NCI-H187 treated with DMSO at 0.1 percent for 48 hours (cell line): ENCODE results near the gene DNAH6.
"Not testable (repeated sequence)": the region's sequence is repeated elsewhere in the genome, so short reads cannot be mapped to it uniquely, and the experiment has no call there.

Source experiments
- DNase-seq: peaks from one replicate; lab custom pipeline; 2025; lab: John Stamatoyannopoulos, UW

DNAH6 gene

DNA sequence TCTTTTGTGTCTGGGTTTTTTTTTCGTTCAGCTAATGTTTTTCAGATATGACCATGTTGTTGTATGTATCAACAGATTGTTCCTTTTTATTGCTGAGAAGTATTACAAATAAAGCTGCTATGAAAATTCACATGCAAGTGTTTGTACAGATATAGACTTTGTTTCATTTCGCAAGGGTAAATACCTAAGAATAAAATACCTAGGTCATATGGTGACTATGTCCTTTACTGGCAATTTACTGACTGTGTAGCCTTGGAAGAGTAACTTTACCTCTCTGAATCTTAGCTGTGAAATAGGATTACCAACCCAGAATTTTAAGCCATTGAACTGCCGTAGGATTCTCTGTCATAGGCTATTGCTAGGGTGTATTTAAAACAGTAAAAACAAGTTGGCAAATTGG, 19.0 kb upstream of the DNAH6 start:
- no peak for DNase-seq

DNA sequence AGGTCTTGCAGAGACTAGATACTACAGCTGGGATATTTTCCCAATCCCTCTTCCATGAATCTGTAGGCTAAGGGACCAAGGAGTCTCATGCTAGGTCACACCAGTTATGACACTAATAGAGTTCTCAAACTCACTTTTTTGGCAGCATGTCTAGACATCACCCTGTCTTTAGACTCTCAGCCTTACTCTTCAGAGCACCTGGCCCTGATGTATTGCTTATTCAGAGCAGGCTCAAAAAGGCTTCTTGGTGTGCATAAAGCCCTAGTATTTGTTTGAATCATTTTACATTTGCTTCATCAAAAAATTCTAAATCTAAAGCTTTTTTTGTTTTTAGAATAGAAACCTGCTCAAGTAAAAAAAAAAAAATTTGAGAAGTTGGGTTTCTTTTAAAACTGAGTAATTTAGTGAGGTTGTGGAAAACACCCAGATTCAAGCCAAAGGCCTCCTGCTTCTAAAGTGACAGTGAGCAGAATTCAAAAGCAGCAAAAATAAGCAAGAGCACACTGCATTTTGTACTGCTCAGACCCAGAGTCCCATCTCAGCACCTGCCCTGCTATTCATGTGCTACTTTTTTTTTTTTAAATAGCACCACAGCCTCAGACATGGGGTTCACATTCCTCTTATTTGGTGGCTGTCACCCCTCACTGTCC, 18.0 kb upstream of the DNAH6 start:
- no peak for DNase-seq

DNA sequence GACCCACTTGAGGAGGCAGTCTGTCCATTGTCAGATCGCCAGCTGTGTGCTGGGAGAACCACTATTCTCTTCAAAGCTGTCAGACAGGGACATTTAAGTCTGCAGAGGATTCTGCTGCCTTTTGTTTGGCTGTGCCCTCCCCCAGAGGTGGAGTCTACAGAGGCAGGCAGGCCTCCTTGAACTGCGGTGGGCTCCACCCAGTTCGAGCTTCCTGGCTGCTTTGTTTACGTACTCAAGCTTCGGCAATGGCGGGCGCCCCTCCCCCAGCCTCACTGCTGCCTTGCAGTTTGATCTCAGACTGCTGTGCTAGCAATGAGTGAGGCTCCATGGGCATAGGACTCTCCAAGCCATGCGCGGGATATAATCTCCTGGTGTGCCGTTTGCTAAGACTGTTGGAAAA, 5.3 kb upstream of the DNAH6 start:
- DNase-seq, result not testable (repeated sequence)

DNA sequence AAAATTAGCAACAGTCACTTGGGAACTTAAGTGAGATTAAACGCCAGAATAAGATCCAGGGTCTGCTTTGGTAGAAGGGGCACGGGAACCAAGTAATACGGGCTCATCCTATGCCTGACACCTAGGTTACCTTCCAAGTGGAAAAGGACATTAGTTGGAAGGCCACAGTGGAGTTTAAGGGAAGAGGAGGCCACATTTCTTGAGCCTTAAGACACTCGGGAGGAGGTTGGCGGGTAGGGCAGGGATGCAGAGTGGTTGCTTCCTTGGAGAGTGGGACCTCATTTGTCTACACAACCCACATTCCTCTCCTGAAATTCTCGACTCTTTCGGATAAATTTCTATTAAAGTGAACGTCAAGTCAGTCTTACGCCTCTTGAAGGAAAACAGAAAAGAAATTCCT, 510 bp upstream of the DNAH6 start:
- no peak for DNase-seq

DNA sequence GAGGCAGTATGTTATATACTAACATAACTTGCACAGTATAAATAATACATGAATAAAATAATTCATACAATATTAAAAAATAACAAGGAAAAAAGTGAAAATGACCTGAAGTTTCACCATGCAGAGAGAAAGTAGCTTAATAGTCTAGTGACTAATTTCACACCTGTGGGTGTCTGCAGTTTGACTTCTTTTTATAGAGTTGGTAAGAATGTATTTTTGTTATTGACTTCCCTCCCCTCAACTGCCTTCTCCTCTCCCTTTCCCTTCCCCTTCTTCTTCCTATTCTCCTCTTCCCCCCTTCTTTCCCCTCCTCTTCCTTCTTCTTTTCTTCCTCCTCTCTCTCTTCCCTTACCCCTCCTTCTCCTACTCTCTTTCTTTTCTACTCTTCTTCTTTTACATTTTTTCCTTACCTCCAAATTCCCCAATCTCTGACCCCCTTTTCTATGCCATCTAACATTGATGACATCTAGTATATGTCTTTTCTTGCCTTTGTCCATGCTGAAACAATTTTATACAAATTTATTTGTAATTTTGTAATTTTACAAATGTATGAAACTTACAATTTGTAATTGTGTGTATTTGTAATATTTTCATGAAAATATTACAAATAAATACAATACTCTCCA, 3.1 kb downstream of the DNAH6 start:
- no peak for DNase-seq

DNA sequence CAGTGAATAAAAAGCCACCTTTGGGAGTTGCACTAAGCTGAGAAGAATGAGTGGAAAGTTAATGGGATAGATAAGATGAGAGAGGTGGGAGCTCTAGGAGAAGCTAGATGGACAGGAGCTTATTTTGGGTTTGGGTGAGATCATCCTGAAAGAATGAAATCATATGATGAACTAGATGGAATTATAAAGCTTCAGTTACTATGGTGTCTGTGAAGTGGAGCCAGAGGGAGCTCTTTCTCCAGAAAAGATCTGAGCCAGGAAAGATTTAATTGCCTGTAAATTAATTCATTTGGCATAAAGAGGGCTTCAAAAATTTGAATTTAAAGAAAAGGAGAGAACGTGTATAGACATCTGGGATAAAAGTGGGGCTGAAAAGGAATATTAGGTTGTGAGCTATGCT, 10.3 kb downstream of the DNAH6 start:
- no peak for DNase-seq

DNA sequence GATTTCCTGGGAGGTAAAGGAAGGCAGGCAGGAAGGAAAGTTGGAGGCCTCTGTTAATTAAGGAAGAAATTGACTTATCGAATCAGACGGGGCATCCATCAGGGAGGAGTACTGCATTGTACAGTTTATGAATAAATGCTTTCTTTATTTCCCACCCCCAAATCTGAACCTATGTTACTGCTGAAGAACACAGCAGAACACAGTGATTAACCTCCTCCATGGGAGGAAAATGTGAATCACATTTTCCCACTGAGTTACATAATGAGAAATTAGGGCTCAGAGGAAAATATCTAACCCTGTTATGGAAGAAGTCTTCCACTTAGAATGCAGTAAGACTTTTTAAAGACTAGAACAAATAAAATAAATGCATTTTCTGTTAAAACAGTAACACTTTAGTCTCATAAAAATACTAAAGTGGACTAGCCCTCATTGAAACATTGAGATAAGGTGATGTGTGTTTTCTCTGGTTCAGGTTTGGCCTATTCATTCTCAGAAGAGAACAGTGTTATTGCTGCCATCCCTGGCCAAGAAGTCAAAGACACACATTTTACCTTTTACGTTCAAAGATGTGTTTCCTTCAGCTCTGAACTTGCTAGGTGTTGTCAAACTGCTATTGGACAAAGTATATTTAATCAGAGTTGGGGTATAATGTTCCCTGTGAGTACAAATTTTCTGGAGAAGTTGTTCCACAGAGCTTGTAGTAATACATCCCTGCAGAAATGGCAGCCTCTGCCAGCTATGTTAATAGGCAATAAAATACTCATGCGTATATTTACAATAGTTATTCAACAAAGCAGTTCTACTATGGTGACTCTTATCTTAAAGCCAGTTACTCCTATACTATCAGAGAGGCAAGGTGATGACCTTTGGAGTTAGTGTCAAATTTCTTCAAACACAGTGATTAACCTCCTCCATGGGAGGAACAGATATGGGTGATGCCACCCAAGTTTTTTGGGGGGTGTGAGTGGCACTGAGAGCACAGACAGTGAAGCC, 11.1 kb downstream of the DNAH6 start:
- no peak for DNase-seq

DNA sequence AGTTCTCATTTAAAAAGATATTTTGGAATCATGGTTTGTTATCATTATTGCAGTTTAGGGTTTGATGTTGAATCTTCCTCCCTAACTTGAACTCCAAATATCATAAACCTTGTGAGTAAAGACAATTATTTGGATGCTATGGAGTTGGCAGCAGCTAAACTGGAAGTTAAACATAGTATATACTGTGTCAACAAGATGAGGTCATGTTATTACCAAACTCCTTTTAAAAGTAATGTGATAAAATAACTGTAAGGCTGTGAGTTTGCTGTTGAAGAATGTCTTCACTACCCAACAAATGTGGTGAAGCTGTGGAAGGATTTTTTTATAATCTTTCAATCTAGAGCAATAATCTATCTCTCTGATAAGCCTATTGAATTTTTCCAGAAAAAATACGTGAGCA, 16.0 kb downstream of the DNAH6 start:
- DNase-seq, result no peak

DNA sequence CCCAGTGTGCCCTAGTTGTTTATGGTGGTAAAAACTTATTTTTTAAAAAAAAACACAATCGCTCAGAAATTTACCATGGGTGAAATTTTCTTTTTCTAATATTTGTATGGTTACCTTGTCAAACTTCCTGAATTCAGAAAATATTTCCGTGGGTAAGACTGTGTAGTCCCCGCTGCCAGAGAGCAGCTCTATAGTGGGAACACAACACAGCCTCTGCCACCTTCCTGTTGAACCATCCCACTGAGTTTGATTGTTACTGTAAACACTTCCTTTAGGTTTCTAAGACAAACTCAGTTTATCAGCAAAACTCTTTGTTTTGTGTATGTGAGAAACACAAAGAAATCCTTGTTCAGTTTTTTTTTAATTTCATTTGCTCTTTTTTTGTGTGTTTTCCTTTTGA, 17.9 kb downstream of the DNAH6 start:
- no peak for DNase-seq

DNA sequence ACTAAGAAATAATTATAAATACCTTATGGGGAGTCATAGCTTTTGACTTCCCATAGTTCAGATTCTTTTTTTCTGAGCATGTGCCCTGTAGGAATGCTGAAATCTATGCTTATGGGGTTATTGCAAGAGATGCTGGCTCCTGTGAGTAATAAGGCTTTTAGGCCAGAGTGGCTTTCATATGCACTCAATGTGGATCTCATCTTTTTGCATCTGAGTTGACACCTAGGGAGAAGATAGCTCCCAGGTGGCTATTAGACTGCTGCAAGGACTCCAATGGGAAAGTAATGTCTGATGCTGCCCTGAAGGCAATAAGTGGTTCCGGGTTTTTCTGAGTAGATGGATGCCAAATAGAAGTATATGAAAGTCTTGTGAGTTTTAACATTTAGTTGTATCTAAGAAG, 21.0 kb downstream of the DNAH6 start:
- DNase-seq, result no peak

DNA sequence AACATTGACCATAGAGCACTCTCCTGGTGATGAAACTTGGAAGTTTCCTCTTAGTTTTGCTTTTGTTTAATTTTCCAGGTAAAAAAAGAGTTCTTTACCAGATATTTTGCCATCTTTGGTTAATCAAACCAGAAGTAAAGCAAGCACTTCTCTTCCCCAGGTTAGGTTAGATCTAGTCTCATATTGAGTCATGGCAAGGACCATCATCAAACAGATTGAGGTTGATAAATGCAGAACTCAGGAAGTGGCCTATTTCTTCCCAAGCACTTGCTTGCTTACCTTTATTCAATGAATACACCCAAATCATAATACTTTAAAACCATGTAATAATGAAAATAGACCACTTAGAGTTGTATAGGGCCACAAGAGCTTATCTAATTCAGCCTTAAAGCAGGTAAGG, 23.4 kb downstream of the DNAH6 start:
- no peak for DNase-seq

DNA sequence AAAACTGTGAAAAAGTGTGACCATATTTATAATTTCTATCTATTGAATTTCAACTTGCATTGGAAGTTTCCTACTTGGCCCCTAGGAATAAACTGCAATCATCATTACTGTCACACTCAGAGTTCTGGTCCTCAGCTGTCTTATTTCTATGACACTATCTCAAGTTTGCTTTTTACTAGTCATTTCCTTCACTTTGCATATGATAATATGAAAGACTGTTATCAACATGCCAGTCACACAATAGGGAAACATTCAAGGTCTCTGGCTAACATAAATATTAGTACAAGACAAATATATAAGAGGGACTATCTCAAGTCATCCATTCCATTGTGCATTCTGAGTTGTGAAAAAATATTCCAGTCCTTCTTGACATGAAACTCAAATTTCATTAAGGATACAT, 28.7 kb downstream of the DNAH6 start:
- DNase-seq, result no peak

DNA sequence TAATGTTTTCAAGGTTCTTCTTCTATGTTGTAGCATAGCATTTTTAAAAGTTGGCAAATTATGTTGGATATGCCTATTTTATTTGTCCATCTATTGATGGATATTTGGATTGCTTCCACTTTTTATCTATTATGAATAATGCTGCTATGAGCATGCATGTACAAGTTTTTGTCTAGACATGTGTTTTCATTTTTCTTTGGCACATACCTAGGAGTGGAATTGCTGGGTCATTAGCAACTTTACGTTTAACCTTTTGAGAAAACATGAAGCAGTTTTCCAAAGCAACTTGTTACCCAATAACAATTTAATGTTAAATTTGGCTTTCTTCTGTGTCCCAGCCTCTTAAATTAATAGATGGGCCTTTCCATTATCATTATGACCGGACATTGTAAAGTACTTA, 30.3 kb downstream of the DNAH6 start:
- DNase-seq, result no peak

DNA sequence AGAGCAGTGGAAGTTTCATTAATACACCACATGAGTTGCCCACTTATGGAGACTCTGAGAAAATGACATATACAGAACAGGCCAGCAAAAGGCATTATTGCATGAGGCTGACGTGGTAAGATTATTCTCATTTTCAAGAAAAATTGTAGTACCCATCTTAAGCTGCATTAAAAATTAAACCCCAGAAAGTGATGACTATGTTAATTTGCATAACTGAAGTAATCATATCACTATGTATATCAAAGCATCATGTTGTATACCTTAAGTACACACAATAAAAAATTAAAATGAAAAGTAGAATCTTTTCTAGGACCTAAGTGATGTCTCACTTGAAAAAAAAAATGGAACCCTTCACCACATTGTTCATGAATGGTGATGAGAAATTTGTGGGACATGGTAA, 32.0 kb downstream of the DNAH6 start:
- DNase-seq, result no peak

DNA sequence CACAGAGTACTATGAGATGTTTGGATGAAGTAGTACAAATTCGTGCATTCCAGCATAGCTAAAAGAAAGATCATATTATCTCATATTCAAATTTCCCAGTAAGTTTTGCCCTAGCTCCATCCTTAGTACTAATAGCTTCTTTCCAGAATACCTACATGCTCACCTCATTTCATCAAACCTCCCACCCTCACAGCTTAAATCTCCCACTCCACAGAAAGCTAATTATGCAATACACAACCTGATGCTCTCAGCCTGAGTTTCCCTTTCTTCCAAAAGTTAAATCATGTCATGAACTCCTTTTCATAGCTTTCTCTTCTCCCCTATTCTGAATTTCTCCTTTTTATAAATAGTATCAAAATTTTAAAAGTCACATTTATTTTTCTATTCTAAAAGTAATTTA, 34.6 kb downstream of the DNAH6 start:
- DNase-seq, result no peak

DNA sequence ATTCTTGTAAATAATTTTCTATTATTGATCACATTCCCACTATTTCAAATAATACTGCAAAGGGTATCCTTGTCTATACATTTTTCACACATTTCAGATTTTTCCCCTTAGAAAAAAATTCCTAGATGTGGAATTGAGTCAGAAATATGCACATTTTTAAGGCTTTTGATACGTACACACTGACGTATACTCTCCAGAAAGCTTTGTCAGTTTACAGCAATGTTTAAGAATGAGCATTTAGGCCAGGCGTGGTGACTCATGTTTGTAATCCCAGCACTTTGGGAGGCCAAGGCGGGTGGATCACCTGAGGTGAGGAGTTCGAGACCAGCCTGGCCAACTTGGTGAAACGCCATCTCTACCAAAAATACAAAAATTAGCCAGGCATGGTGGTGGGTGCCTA, 35.2 kb downstream of the DNAH6 start:
- DNase-seq, result not testable (repeated sequence)

DNA sequence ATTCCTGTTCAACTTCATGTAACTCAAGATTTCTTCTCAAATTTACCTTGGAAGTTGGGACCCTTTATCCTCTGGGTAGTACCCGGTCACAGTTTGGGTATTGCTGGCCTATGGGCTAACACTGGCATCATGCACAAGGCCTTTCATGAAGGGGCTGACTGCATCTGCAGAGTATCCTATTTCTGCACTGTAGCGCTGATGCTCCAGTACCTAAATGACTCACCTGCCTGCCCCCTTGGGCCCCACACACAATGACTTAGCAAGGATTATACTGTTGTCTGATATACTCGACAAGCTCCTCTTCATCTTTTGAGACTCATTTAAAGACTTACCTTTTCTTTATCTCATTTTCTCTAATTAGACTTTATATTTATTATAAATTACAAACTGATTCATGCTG, 39.9 kb downstream of the DNAH6 start:
- DNase-seq, result no peak

DNA sequence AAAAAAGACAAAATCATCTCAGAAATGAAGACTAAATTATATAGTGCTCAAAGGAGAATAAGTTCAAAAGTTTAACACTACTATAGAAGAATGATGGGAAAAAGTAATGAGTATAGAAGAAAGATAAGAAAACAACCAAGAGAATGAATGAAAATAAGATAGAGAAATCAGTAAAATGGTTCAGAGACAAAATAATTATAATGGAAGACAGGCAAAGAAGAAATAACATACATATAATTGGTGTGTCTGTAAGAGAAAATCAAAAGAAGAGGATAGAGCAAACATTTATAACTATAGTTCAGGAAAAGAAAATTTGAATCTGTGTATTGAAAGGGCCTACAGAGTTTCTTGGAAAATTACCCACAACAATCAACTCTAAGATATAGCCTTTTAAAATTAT, 43.5 kb downstream of the DNAH6 start:
- no peak for DNase-seq

DNA sequence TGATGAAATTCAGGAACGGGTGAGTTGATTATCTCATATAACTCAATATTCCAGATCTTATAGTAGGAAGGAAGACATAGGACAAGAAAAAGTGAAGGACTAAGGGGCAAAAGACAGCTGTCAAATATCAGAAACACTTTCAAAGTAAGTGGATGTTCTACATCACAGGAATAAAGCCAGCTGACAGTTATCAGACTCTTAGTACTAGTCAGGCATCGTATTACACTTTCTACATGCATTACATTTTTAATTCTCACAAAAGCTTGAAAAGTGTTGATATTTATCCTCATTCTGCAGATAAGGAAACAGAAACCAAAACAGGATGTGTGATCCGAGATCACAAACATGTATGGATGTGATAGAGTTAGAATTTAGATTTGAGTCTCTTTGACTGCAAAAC, 63.4 kb downstream of the DNAH6 start:
- DNase-seq, result no peak

DNA sequence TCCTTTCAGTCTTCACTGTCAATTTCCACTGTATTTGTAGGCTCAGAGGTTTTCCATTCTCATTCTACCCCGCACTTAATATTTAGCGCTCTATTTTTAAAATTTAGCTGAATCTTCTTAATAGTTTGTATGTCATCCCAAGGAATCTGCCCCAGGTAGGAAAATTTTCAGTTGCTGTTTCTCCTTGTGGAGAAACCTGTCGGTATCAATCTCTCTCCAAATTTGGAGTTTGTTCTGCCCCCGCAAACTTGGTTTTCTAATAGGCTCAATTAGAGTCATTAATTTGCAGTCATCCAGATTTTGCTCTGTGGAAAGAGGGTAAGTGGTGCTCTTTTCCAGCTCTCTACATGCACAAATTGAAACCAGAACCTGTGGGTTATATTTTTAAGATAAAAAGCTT, 87.6 kb downstream of the DNAH6 start:
- no peak for DNase-seq

DNA sequence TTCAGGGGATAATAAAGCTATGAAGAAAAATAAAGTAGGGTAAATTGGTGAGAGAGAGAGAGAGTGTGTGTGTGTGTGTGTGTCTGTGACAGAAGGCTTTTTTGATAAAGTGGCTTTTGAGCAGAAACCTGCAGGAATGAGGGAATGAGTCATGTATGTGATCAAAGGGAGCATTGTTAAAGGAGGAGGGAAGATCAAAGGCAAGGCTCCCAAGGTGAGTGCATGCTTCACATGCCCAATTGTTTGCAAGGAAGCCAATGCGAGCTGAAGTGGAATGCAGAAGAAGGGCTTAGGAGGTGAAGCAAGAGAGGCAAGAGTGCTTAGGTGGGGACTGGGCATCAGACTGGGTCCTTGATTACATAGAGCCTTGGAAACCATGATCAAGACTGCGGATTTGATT, 96.8 kb downstream of the DNAH6 start:
- no peak for DNase-seq

DNA sequence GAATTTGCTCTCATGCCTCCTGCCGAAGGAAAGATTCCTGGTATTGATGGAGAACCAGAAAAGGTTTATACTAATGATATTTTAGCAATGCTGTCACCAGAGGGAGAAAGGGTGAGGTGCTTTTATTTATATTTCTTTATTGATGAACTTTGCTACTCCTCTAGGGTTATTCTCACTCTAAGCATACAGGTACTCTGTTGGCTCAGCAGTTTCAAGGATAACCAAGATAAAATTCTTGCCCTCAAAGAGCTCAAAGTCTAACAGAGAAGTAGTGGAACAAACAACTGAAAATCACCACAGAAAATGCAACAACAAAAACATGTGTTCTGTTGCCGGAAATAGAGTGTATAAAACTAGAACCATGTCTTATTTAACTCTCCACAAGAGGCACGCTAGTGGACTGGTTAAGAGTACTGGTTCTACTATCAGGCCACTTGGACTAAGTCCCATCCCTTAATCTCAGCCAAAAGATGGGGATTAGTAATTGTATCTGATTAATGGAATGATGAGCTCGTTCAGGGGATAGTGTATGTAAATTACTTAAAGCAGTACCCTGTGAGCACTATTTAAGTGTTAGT, 103.6 kb downstream of the DNAH6 start:
- no peak for DNase-seq

DNA sequence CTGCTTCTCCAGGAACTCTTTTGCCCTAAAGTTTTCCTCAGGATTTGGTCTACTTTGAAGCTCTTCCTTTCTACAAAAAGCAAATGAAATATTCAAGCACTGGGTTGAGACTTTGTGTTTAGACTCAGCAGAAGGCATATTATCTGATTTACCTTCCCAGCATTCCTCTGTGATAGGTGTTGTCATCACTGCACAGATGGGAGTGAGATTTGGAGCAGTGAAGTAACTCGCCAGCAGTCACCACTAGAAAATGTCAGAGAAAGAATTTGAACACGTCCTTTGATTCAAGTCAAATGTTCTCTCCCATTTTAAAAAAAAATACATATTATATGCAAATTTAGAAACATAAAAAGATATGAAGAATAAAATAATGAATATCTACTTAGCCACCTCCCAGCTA, 112.2 kb downstream of the DNAH6 start:
- no peak for DNase-seq
